Fibroblast of skin of left biceps (primary cell): ENCODE data around the gene ZNF274.
"Not testable (repeated sequence)": the region's sequence is repeated elsewhere in the genome, so short reads cannot be mapped to it uniquely, and the experiment has no call there.

Source experiments
- DNase-seq, 2 experiments: peaks; one replicate each; pipeline ENCODE4 v3.0.0-alpha.2; 2013; ENCODE audit warnings: low read depth in 2 of 2

The ZNF274 gene

GRCh38 chr19:58182989-58183816, at the start of gene ZNF274:
TSS of gene ZNF274 (plus strand) at chr19:58183061. CDS start at chr19:58183966, 905 bp downstream.
- peak; percentile 75 to 78 for DNase-seq

- DNase-seq, result no peak
Measured at GRCh38 chr19:58134244-58134643, 48.6 kb upstream of the ZNF274 start.

- DNase-seq, result no peak
Measured at GRCh38 chr19:58145849-58146248, 37.0 kb upstream of the ZNF274 start.

- not testable (repeated sequence) for DNase-seq
Measured at GRCh38 chr19:58147475-58147874, 35.4 kb upstream of the ZNF274 start.

GRCh38 chr19:58150328-58150921, 32.4 kb upstream of the ZNF274 start, which contains the start of gene ZNF329:
TSS of gene ZNF329 (minus strand) at chr19:58150789. CDS start at chr19:58129503, 21,286 bp downstream.
- DNase-seq, result peak; percentile 50 to 51

- DNase-seq, result no peak
Measured at GRCh38 chr19:58153386-58153785, 29.5 kb upstream of the ZNF274 start.

- no peak for DNase-seq
Measured at GRCh38 chr19:58154287-58154678, 28.6 kb upstream of the ZNF274 start.

GRCh38 chr19:58154679-58155648, 27.9 kb upstream of the ZNF274 start:
- peak; percentile 79 to 81 for DNase-seq

- DNase-seq, result no peak
Measured at GRCh38 chr19:58157045-58157728, 25.7 kb upstream of the ZNF274 start.

- DNase-seq, result no peak
Measured at GRCh38 chr19:58166268-58166667, 16.6 kb upstream of the ZNF274 start.

- no peak for DNase-seq
Measured at GRCh38 chr19:58166708-58167280, 16.1 kb upstream of the ZNF274 start.

- DNase-seq, result no peak
Measured at GRCh38 chr19:58170860-58171259, 12.0 kb upstream of the ZNF274 start.

- no peak for DNase-seq
Measured at GRCh38 chr19:58181902-58182576, 822 bp upstream of the ZNF274 start.

GRCh38 chr19:58182577-58182988, 278 bp upstream of the ZNF274 start:
- no peak for DNase-seq

GRCh38 chr19:58183817-58184215, 955 bp downstream of the ZNF274 start:
- no peak for DNase-seq

- no peak for DNase-seq
Measured at GRCh38 chr19:58196901-58197616, 14.2 kb downstream of the ZNF274 start.

GRCh38 chr19:58203814-58204475, 21.1 kb downstream of the ZNF274 start:
- DNase-seq, result no peak

GRCh38 chr19:58204566-58204965, 21.7 kb downstream of the ZNF274 start:
- DNase-seq, result no peak

GRCh38 chr19:58209577-58209976, 26.7 kb downstream of the ZNF274 start:
- no peak for DNase-seq
